NCI-H526 (cell line): ENCODE results near the gene C11orf52.

Experiments used
- DNase-seq, 2 experiments: peaks; one replicate each; lab custom pipeline; 2025; lab: John Stamatoyannopoulos, UW

C11orf52 gene

GRCh38 chr11:111939836-111940604 is 21.3 kb downstream of the C11orf52 start:
- peak; percentile 93 to 96 for DNase-seq

- no peak for DNase-seq
Observed at GRCh38 chr11:111941963-111942362, 23.2 kb downstream of the C11orf52 start.

GRCh38 chr11:111942829-111943228 is 24.1 kb downstream of the C11orf52 start:
- DNase-seq = no peak

GRCh38 chr11:111944139-111944538 is 25.4 kb downstream of the C11orf52 start:
- DNase-seq = no peak

GRCh38 chr11:111944651-111945051 is 25.9 kb downstream of the C11orf52 start:
- no peak for DNase-seq

- DNase-seq = no peak
Observed at GRCh38 chr11:111945198-111945597, 26.5 kb downstream of the C11orf52 start.

- DNase-seq = no peak
Observed at GRCh38 chr11:111946499-111946898, 27.8 kb downstream of the C11orf52 start.

GRCh38 chr11:111947143-111947542 is 28.4 kb downstream of the C11orf52 start:
- DNase-seq = no peak

GRCh38 chr11:111949519-111950426 is 31.1 kb downstream of the C11orf52 start:
- no peak for DNase-seq

GRCh38 chr11:111951565-111951964 is 32.9 kb downstream of the C11orf52 start:
- DNase-seq = no peak

- peak in 1 of 2 experiments; percentile 46 for DNase-seq
Observed at GRCh38 chr11:111954154-111954553, 35.4 kb downstream of the C11orf52 start.

- DNase-seq = no peak
Observed at GRCh38 chr11:111957663-111958444, 39.1 kb downstream of the C11orf52 start.

GRCh38 chr11:111960916-111961315 is 42.2 kb downstream of the C11orf52 start:
- DNase-seq = no peak

GRCh38 chr11:111961389-111962300 is 42.9 kb downstream of the C11orf52 start:
- no peak for DNase-seq

GRCh38 chr11:111963931-111964340 is 45.2 kb downstream of the C11orf52 start:
- DNase-seq = no peak

- DNase-seq = no peak
Observed at GRCh38 chr11:111966678-111967077, 48.0 kb downstream of the C11orf52 start.

- DNase-seq = no peak
Observed at GRCh38 chr11:111967649-111968048, 48.9 kb downstream of the C11orf52 start.

- DNase-seq = no peak
Observed at GRCh38 chr11:111969344-111969743, 50.6 kb downstream of the C11orf52 start.

GRCh38 chr11:111974446-111974845 is 55.7 kb downstream of the C11orf52 start:
- DNase-seq = no peak

- DNase-seq = peak; percentile 54 to 82
Observed at GRCh38 chr11:111975076-111975806, 56.5 kb downstream of the C11orf52 start.
